ENCODE data around the gene DNM1L.

DNM1L gene

GRCh38 chr12:32757157-32757556, 78.1 kb downstream of the DNM1L start:
- DNase-seq = no peak

GRCh38 chr12:32761716-32762115, 82.6 kb downstream of the DNM1L start:
- no peak for DNase-seq

- no peak for DNase-seq
Observed at GRCh38 chr12:32765906-32766305, 86.8 kb downstream of the DNM1L start.

- DNase-seq = no peak
Observed at GRCh38 chr12:32768518-32768917, 89.4 kb downstream of the DNM1L start.

- DNase-seq = no peak
Observed at GRCh38 chr12:32770141-32770540, 91.0 kb downstream of the DNM1L start.

- no peak for DNase-seq
Observed at GRCh38 chr12:32773691-32774090, 94.6 kb downstream of the DNM1L start.

- no peak for DNase-seq
Observed at GRCh38 chr12:32776258-32776657, 97.2 kb downstream of the DNM1L start.

GRCh38 chr12:32777159-32777558, 98.1 kb downstream of the DNM1L start:
- DNase-seq = no peak

GRCh38 chr12:32777691-32778175, 98.6 kb downstream of the DNM1L start:
- DNase-seq = no peak

GRCh38 chr12:32780071-32780470, 101.0 kb downstream of the DNM1L start:
- DNase-seq = no peak

- DNase-seq = no peak
Observed at GRCh38 chr12:32783029-32783428, 103.9 kb downstream of the DNM1L start.

- no peak for DNase-seq
Observed at GRCh38 chr12:32785557-32785956, 106.5 kb downstream of the DNM1L start.

- no peak for DNase-seq
Observed at GRCh38 chr12:32788405-32788804, 109.3 kb downstream of the DNM1L start.

- DNase-seq = no peak
Observed at GRCh38 chr12:32789446-32789845, 110.3 kb downstream of the DNM1L start.

GRCh38 chr12:32789916-32790315, 110.8 kb downstream of the DNM1L start:
- no peak for DNase-seq

- no peak for DNase-seq
Observed at GRCh38 chr12:32794281-32794680, 115.2 kb downstream of the DNM1L start.
